SK-N-SH treated with all-trans-retinoic acid at 6 μM for 48 hours (cell line): Measurements from ENCODE around the gene IL17RC.

Source experiments
- ATAC-seq: fragments of 200-7000 bp; cut with Tn5 transposase; 3 replicates; pipeline ENCODE4 v1.9.1; 2020; ENCODE audit warnings: mild to moderate bottlenecking, moderate library complexity
- BACH2 ChIP-seq: fragments of 250-450 bp; sonication (Bioruptor Pico); IDR thresholded peaks from 2 replicates; pipeline ENCODE4 v1.9.0; 2021; ENCODE audit warnings: mild to moderate bottlenecking, borderline replicate concordance
- CREB5 ChIP-seq: fragments of 250-450 bp; sonication (Bioruptor Pico); IDR thresholded peaks from 2 replicates; pipeline ENCODE4 v1.5.1; 2020; ENCODE audit warnings: low read depth, mild to moderate bottlenecking, moderate library complexity
- CSDC2 ChIP-seq: fragments of 250-450 bp; sonication (Bioruptor Pico); IDR thresholded peaks from 2 replicates; pipeline ENCODE4 v1.5.0; 2020; ENCODE audit warnings: mild to moderate bottlenecking, moderate library complexity
- ESRRG ChIP-seq: fragments of 250-450 bp; sonication (Bioruptor Pico); IDR thresholded peaks from 2 replicates; pipeline ENCODE4 v1.6.1; 2021; ENCODE audit warnings: mild to moderate bottlenecking
- GLIS3 ChIP-seq: fragments of 250-450 bp; sonication (Bioruptor Pico); IDR thresholded peaks from 2 replicates; pipeline ENCODE4 v1.5.0; 2020; ENCODE audit warnings: mild to moderate bottlenecking, moderate library complexity
- ISL1 ChIP-seq: fragments of 250-450 bp; sonication (Bioruptor Pico); IDR thresholded peaks from 2 replicates; pipeline ENCODE4 v2.1.2; 2022; ENCODE audit warnings: mild to moderate bottlenecking, moderate library complexity
- OSR1 ChIP-seq: fragments of 250-450 bp; sonication (Bioruptor Pico); IDR thresholded peaks from 2 replicates; pipeline ENCODE4 v1.8.0; 2022; ENCODE audit warnings: moderate library complexity, mild to moderate bottlenecking, inconsistent platforms
- PPARA ChIP-seq: fragments of 250-450 bp; sonication (Bioruptor Pico); IDR thresholded peaks from 2 replicates; pipeline ENCODE4 v1.5.0; 2020; ENCODE audit warnings: mild to moderate bottlenecking, borderline replicate concordance
- RARB ChIP-seq: fragments of 250-450 bp; sonication (Bioruptor Pico); IDR thresholded peaks from 2 replicates; pipeline ENCODE4 v1.8.0; 2021; ENCODE audit warnings: mild to moderate bottlenecking, moderate library complexity
- SNAI2 ChIP-seq: fragments of 250-450 bp; sonication (Bioruptor Pico); IDR thresholded peaks from 2 replicates; pipeline ENCODE4 v1.5.0; 2020; ENCODE audit warnings: mild to moderate bottlenecking, moderate library complexity
- TCF4 ChIP-seq: fragments of 250-450 bp; sonication (Bioruptor Pico); IDR thresholded peaks from 2 replicates; pipeline ENCODE4 v1.8.0; 2021; ENCODE audit warnings: mild to moderate bottlenecking, moderate library complexity, borderline replicate concordance
- TOX ChIP-seq: fragments of 250-450 bp; sonication (Bioruptor Pico); IDR thresholded peaks from 2 replicates; pipeline ENCODE4 v1.8.0; 2021; ENCODE audit warnings: mild to moderate bottlenecking, moderate library complexity, borderline replicate concordance
- ZC3H10 ChIP-seq: fragments of 250-450 bp; sonication (Bioruptor Pico); IDR thresholded peaks from 2 replicates; pipeline ENCODE4 v1.5.1; 2021; ENCODE audit warnings: mild to moderate bottlenecking, moderate library complexity
- ZFP3 ChIP-seq: fragments of 250-450 bp; sonication (Bioruptor Pico); IDR thresholded peaks from 2 replicates; pipeline ENCODE4 v1.5.0; 2020; ENCODE audit warnings: mild to moderate bottlenecking, moderate library complexity
- ZFP30 ChIP-seq: fragments of 450-650 bp; formaldehyde crosslinking; IDR thresholded peaks from 2 replicates; pipeline ENCODE4 v1.5.0; 2022; ENCODE audit warnings: mild to moderate bottlenecking, moderate library complexity
- ZNF565 ChIP-seq: fragments of 450-650 bp; formaldehyde crosslinking; conservative IDR thresholded peaks from 2 replicates; pipeline ENCODE4 v1.5.0; 2020; ENCODE audit warnings: low read depth, mild to moderate bottlenecking, moderate library complexity
- ZNF70 ChIP-seq: fragments of 450-650 bp; formaldehyde crosslinking; IDR thresholded peaks from 2 replicates; pipeline ENCODE4 v1.5.0; 2020; ENCODE audit warnings: mild to moderate bottlenecking, moderate library complexity
- ZNF8 ChIP-seq: fragments of 450-650 bp; formaldehyde crosslinking; IDR thresholded peaks from 2 replicates; pipeline ENCODE4 v1.5.0; 2020; ENCODE audit warnings: mild to moderate bottlenecking, moderate library complexity
- TF ChIP-seq, protein P1 (sequence below): fragments of 250-450 bp; sonication (Bioruptor Pico); IDR thresholded peaks from 2 replicates; pipeline ENCODE4 v1.8.0; 2021; ENCODE audit warnings: low read depth, mild to moderate bottlenecking, moderate library complexity, borderline replicate concordance
- TF ChIP-seq, protein P2 (sequence below): fragments of 250-450 bp; sonication (Bioruptor Pico); IDR thresholded peaks from 2 replicates; pipeline ENCODE4 v1.8.0; 2020; ENCODE audit warnings: mild to moderate bottlenecking, moderate library complexity, borderline replicate concordance
- TF ChIP-seq, protein P3 (sequence below): fragments of 250-450 bp; sonication (Bioruptor Pico); IDR thresholded peaks from 2 replicates; pipeline ENCODE4 v1.5.1; 2021; ENCODE audit warnings: mild to moderate bottlenecking, moderate library complexity

Gene IL17RC

GRCh38 chr3:9902372-9903237 is 14.3 kb upstream of the IL17RC start, which contains the start of gene IL17RE:
IL17RE (plus strand) TSS chr3:9902848; CDS start chr3:9902933, 85 bp downstream.
- ATAC-seq, result peak; percentile 46
- TF ChIP-seq ZNF70 (no peak), ZFP30 (CRISPR knock-in tag) (no peak), TCF4 (CRISPR knock-in tag) (no peak), CREB5 (CRISPR knock-in tag) (no peak), BACH2 (CRISPR knock-in tag) (no peak), GLIS3 (CRISPR knock-in tag) (no peak), OSR1 (CRISPR knock-in tag) (no peak), SNAI2 (CRISPR knock-in tag) (no peak), PPARA (CRISPR knock-in tag) (no peak), ZNF8 (CRISPR knock-in tag) (no peak), ZNF565 (CRISPR knock-in tag) (no peak), ESRRG (no peak), ISL1 (no peak)
- TF ChIP-seq, protein P1, sequence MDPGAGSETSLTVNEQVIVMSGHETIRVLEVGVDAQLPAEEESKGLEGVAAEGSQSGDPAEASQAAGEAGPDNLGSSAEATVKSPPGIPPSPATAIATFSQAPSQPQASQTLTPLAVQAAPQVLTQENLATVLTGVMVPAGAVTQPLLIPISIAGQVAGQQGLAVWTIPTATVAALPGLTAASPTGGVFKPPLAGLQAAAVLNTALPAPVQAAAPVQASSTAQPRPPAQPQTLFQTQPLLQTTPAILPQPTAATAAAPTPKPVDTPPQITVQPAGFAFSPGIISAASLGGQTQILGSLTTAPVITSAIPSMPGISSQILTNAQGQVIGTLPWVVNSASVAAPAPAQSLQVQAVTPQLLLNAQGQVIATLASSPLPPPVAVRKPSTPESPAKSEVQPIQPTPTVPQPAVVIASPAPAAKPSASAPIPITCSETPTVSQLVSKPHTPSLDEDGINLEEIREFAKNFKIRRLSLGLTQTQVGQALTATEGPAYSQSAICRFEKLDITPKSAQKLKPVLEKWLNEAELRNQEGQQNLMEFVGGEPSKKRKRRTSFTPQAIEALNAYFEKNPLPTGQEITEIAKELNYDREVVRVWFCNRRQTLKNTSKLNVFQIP (CRISPR knock-in tag), result no peak
- TF ChIP-seq, protein P2, sequence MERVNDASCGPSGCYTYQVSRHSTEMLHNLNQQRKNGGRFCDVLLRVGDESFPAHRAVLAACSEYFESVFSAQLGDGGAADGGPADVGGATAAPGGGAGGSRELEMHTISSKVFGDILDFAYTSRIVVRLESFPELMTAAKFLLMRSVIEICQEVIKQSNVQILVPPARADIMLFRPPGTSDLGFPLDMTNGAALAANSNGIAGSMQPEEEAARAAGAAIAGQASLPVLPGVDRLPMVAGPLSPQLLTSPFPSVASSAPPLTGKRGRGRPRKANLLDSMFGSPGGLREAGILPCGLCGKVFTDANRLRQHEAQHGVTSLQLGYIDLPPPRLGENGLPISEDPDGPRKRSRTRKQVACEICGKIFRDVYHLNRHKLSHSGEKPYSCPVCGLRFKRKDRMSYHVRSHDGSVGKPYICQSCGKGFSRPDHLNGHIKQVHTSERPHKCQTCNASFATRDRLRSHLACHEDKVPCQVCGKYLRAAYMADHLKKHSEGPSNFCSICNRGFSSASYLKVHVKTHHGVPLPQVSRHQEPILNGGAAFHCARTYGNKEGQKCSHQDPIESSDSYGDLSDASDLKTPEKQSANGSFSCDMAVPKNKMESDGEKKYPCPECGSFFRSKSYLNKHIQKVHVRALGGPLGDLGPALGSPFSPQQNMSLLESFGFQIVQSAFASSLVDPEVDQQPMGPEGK, result no peak
- TF ChIP-seq, protein P3, sequence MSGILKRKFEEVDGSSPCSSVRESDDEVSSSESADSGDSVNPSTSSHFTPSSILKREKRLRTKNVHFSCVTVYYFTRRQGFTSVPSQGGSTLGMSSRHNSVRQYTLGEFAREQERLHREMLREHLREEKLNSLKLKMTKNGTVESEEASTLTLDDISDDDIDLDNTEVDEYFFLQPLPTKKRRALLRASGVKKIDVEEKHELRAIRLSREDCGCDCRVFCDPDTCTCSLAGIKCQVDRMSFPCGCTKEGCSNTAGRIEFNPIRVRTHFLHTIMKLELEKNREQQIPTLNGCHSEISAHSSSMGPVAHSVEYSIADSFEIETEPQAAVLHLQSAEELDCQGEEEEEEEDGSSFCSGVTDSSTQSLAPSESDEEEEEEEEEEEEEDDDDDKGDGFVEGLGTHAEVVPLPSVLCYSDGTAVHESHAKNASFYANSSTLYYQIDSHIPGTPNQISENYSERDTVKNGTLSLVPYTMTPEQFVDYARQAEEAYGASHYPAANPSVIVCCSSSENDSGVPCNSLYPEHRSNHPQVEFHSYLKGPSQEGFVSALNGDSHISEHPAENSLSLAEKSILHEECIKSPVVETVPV (CRISPR knock-in tag), result no peak
- TF ChIP-seq, all 23 proteins: peak for 0

- peak; percentile 72 for ATAC-seq
- TF ChIP-seq RARB (CRISPR knock-in tag), result no peak
- TF ChIP-seq OSR1 (CRISPR knock-in tag), result no peak
- no peak for TF ChIP-seq TOX
Observed at GRCh38 chr3:9903238-9903624, 13.7 kb upstream of the IL17RC start.

- ATAC-seq, result no peak
- TF ChIP-seq ISL1, result no peak
- TF ChIP-seq, protein P1 (CRISPR knock-in tag), result no peak
- TF ChIP-seq ESRRG, result no peak
- no peak for TF ChIP-seq PPARA (CRISPR knock-in tag)
- no peak for TF ChIP-seq TOX
- no peak for TF ChIP-seq GLIS3 (CRISPR knock-in tag)
- no peak for TF ChIP-seq ZFP30 (CRISPR knock-in tag)
- no peak for TF ChIP-seq ZC3H10 (CRISPR knock-in tag)
- TF ChIP-seq, protein P2, result no peak
- no peak for TF ChIP-seq ZNF565 (CRISPR knock-in tag)
- no peak for TF ChIP-seq BACH2 (CRISPR knock-in tag)
- no peak for TF ChIP-seq ZNF8 (CRISPR knock-in tag)
- no peak for TF ChIP-seq CSDC2
- TF ChIP-seq CREB5 (CRISPR knock-in tag), result no peak
- TF ChIP-seq ZFP3 (CRISPR knock-in tag), result no peak
- no peak for TF ChIP-seq SNAI2 (CRISPR knock-in tag)
- TF ChIP-seq, protein P3 (CRISPR knock-in tag), result no peak
Observed at GRCh38 chr3:9903904-9904303, 13.0 kb upstream of the IL17RC start.
